HG02642 (cell line): ENCODE results near the gene TMEM87A.

Experiments
- ATAC-seq: cut with Tn5 transposase; IDR thresholded peaks from one replicate; pipeline ENCODE4 v1.9.1; 2021; ENCODE audit warnings: mild to moderate bottlenecking; ENCODE audit not compliant: unreplicated experiment, poor library complexity

Gene TMEM87A

DNA sequence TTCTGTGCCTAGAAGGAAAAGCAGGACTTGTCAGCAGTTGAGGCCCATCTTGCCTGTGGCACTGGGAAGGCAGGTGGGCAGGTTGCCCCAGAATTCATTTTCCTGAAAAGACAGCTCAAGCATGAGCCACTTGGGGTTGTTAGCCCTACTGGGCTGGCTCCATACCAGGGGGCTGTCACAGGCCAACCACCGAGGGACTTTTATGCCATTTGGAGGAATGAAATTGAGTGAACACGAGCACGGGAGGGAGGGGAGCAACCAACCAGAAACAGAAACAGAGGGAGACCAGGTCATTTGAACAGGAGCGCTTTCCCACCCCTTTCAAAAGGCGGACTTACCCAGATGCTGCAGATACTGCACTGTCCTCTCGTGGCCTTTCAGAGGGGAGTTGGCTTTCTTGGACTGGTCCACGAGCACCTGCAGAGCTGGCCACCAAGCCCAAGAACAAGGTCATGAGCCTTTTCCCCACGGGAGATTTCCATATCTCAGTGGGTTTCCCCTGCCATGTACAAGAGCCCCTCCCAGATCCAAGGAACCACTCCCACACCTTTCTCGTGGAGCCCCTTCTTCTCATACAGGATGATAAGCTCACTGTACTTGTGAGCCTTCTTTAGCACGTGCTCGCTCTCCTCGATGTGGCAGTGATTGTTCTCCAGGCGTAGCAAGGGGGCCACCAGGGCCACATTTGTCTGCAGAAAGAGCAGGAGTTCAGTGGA lies 106.8 kb downstream of the TMEM87A start:
- no peak for ATAC-seq

DNA sequence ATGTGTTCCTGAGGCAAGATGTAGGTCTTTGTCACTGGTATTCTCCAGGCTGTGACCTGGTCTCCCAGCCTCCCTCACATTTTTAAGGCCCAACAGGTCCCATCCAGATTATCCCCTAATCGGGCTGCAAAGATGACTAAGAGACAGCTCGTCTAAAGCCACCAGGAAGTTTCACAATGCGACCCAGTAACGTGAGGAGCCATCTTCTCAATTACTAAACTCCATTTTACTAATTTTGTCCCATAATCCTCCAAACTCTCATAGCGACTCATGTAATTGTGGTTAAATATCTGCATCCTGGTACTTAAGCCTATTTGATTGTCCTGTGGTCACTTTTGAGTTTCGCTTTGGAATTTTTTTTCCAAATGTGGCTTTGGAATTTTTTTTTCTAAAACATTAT lies 108.1 kb downstream of the TMEM87A start:
- no peak for ATAC-seq

DNA sequence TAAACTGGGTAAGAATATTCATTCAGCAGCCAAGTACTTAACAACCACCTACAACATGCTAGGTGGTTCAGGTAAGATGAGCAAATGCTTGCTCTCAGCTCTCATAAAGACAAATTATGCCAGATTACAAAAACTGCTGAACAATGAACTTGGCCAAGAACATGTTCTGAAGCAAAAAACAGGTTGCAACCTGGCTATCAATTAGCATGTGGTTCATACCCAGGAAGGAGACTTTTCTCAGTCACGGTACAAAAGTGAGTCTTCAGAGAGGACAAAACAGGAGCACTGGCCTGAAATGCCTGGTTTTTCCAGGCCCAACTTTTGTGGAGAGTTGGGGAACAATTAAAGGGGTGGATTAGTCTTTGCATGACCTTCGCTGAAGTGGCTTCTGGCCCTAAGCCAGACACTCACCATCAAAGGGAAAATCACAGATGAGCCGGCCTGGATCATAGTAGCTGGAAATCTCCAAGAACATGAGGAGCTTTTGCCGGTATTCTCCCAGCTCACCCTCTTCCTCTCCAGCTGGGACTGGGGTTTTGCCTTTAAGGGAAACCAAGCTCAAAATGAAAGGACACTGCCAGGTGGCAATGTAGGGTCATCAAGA lies 109.2 kb downstream of the TMEM87A start:
- ATAC-seq, result no peak

DNA sequence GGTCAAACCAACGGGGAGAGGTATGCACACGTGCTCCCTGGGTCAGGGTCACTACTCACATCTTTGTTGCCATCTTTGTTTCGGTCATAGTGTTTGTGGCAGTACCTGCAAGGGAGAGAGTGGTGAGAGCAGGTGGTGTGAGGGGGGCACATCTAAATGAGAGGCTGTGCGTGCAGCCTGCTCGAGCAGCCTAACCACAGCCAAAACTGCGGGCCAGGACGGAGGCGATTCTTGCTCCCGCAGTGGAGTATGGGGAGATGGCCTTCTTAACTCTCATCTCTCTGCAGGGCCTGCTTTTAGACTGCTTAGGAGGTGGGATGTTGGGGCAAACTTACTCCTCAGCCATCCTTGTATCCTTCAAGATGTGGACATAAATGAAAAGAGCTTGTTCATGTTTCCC lies 109.9 kb downstream of the TMEM87A start:
- ATAC-seq, result no peak
